ENCODE measurements around the gene LTB4R. TPM values are rescaled to one million over a fixed set of nuclear protein-coding genes. Genes with fewer than 3 reads are reported as not detected.
"Not testable (repeated sequence)": the region's sequence is repeated elsewhere in the genome, so short reads cannot be mapped to it uniquely, and the experiment has no call there.

The LTB4R gene
- total and polyA plus RNA-seq, 5 experiments from 2014 or later = 3.4 to 10.1 (median 5.9) TPM

DNA sequence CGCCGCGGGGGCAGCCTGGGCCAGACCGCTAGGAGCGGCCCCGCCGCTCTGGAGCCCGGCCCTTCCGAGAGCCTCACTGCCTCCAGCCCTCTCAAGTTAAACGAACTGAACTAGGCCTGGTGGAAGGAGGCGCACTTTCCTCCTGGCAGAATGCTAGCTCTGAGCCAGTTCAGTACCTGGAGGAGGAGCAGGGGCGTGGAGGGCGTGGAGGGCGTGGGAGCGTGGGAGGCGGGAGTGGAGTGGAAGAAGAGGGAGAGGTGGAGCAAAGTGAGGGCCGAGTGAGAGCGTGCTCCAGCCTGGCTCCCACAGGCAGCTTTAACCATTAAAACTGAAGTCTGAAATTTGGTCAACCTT lies 5.3 kb downstream of the LTB4R start:
- peaks cover 31 to 47% (median 42%) of the 10 kb centered on the region in 4 donors for H3K4me1 Mint-ChIP-seq
- no peak overlapping the region for H3K4me3 Mint-ChIP-seq
- H3K36me3 Mint-ChIP-seq = no peaks in the 10 kb centered on the region
- DNase-seq (no peak), ATAC-seq (no peak)
- no peak overlapping the region for H3K27ac Mint-ChIP-seq
- POLR2A ChIA-PET = no interaction called here
- no peaks in the 10 kb centered on the region for H3K9me3 Mint-ChIP-seq
- peaks cover 0 to 4% (median 0%) of the 10 kb centered on the region in 5 donors for H3K27me3 Mint-ChIP-seq

DNA sequence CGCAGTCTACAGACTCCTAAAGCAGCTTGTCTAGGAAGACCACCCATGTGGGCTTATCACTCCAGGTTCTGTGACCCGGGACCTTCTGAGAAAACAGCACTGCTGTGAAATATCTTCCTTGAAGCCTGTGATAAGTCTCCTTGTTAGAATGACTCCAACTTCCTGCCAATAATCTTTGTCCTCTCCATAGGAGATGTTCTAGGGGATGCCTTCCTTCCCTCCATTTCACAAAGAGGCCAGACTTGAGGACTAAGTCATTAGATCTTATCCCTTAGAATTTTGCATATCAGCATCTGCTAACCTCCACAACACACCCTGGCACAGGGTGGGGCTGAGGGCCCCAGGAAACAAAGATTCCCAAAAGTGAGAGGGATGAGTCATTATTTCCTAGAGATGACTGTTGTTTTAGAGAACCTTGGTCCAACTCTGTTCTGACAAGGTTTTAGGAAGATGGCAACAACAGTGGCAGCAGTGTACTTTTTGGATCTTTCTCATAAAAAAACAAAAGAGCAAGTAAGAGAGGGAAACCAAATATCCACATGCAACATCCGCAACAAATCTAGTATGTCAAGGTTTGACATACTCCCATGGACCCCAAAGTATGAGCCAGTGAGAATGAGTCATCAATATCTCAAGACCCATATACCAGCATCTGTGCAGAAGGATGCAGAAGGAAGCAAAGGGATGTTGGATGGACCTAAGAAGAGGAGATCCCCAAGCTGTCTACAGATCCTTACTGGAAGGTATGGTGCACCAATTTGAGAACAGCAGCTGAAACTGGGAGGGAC lies 6.0 kb downstream of the LTB4R start:
- ATAC-seq = no peak
- peak in 1 of 10 donors; percentile 22 for DNase-seq
- Mint-ChIP-seq H3K4me1 (peaks cover 25 to 40% (median 34%) of the 10 kb centered on the region in 4 donors), H3K27ac (peak overlapping the region in 2 of 10 donors; percentile 16 to 22), H3K27me3 (peaks cover 0 to 6% (median 0%) of the 10 kb centered on the region in 5 donors), H3K4me3 (no peak overlapping the region), H3K36me3 (no peaks in the 10 kb centered on the region), H3K9me3 (no peaks in the 10 kb centered on the region)
- POLR2A ChIA-PET = interaction anchor here (1.1 kb wide), 1 partner anchor 75 kb away, joined by 4 read pairs; the partner anchor contains the start of gene TINF2

DNA sequence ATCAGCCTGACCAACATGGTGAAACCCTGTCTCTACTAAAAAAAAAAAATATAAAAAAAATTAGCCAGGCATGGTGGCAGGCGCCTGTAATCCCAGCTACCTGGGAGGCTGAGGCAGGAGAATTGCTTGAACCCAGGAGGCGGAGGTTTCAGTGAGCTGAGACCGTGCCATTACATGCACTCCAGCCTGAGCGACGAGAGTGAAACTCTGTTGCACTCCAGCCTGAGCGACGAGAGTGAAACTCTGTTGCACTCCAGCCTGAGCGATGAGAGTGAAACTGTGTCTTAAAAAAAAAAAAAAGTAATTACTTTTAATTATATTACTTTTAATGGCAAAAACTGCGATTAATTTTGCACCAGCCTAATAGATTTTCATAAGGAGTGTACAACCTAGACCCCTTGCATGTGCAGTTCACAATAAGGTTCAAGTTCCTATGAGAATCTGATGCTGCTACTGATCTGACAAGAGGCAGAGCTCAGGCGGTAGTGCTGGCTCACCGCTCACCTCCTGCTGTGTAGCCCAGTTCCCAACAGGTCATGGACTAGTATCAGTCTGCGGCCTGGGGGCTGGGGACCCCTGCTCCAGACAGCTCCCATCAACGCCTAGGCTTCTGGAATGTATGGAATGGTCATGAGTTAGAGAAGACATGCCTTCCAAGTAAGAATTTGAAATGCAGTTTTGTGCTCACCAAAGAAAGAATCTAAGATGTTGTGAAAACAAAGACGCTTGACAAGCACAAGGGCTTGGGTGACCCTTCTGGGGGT lies 10.1 kb downstream of the LTB4R start:
- H3K4me1 Mint-ChIP-seq = peaks cover 0 to 10% (median 2%) of the 10 kb centered on the region in 4 donors
- POLR2A ChIA-PET = interaction anchor here (0.7 to 2.6 kb wide), 3 partner anchors 11 to 106 kb away, joined by 3 to 10 read pairs (median 3); partner anchors contain the start of genes LTB4R, LTB4R2 and MDP1
- no peaks in the 10 kb centered on the region for H3K36me3 Mint-ChIP-seq
- no peak for DNase-seq
- peak overlapping the region in 1 of 10 donors; percentile 46 for H3K27ac Mint-ChIP-seq
- ATAC-seq = no peak
- H3K9me3 Mint-ChIP-seq = no peaks in the 10 kb centered on the region
- no peak overlapping the region for H3K4me3 Mint-ChIP-seq
- peaks cover 0 to 19% (median 2%) of the 10 kb centered on the region in 5 donors for H3K27me3 Mint-ChIP-seq

DNA sequence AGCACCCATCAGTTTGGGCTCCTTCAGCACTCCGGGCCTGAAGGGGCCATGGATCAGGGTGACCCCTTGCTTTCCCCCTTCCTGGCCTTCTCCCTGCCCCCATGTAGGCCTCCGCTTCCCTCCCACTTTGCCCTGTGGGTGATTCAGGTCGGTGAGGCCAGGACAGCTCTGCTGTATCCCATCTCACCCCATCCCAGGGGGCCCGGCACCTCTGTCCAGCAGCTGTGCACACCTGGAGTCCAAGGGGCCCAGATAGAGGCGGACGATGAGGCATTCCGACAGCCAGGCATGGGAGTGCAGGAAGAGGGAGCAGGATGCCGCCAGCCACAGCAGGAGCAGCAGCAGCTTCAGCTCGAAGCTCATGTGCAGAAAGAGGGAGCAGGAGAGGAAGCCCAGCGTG lies 11.4 kb downstream of the LTB4R start:
- ATAC-seq (no peak), DNase-seq (no peak)
- no peak overlapping the region for H3K4me3 Mint-ChIP-seq
- H3K36me3 Mint-ChIP-seq = no peaks in the 10 kb centered on the region
- peaks cover 8 to 14% (median 10%) of the 10 kb centered on the region in 4 donors for H3K4me1 Mint-ChIP-seq
- POLR2A ChIA-PET = no interaction called here
- H3K27me3 Mint-ChIP-seq = peaks cover 0 to 19% (median 2%) of the 10 kb centered on the region in 5 donors
- peak overlapping the region in 3 of 10 donors; percentile 26 to 52 (median 46) for H3K27ac Mint-ChIP-seq
- no peaks in the 10 kb centered on the region for H3K9me3 Mint-ChIP-seq

DNA sequence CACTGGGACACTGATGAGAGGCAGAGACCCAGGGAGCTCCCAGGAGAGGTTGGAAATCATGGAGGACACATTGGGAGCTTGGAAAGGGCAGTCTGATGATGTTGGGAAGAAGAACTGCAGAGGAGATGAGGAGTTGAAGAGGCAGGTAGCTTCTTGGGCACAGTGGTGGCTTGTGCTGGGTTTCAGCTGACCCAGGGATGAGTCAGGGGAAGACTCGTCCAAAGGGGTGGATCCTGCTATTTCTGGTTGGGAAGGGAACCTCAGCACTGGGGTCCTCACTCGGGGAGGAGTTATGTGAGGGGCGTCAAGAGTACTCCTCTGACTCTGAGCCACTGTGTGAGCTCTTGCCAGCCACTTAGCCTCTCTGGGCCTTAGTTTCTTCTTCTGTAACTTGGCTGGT lies 12.0 kb downstream of the LTB4R start:
- ATAC-seq = no peak
- POLR2A ChIA-PET = no interaction called here
- peak overlapping the region in 1 of 10 donors; percentile 52 for H3K27ac Mint-ChIP-seq

DNA sequence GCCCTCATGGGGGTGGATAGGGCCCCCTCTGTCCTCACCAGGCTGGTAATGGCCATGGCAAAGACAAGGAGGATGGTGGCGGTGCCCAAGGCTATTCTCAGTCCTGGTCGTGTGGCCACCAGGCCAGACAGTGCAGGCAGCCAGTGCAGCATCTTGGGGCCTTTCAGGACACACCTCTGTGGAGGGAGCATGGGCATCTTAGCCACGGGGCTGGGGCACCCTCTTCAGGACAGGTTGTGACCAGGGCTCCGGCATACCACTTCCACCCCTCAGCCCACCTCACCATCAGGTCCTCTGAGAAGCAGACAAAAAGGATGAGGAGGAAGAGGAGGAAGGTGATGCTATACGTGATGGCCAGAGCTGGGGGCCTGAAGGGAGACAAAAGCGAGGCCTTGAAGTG lies 12.7 kb downstream of the LTB4R start:
- POLR2A ChIA-PET = interaction anchor here (1.3 kb wide), 1 partner anchor 13 kb away, joined by 3 read pairs; the partner anchor contains the start of gene LTB4R
- Mint-ChIP-seq H3K27me3 (peaks cover 2 to 28% (median 3%) of the 10 kb centered on the region in 5 donors), H3K9me3 (no peaks in the 10 kb centered on the region), H3K27ac (no peak overlapping the region), H3K4me3 (no peak overlapping the region), H3K4me1 (peaks cover 10 to 25% (median 16%) of the 10 kb centered on the region in 4 donors), H3K36me3 (no peaks in the 10 kb centered on the region)
- ATAC-seq (no peak), DNase-seq (no peak)

More for the DNA sequence above, 12.0 kb downstream of the LTB4R start:
- Mint-ChIP-seq H3K27me3 (peaks cover 0 to 21% (median 2%) of the 10 kb centered on the region in 5 donors), H3K4me3 (peak overlapping the region in 1 of 10 donors; percentile 55), H3K36me3 (no peaks in the 10 kb centered on the region), H3K9me3 (no peaks in the 10 kb centered on the region), H3K4me1 (peaks cover 10 to 18% (median 11%) of the 10 kb centered on the region in 4 donors)
- no peak for DNase-seq

DNA sequence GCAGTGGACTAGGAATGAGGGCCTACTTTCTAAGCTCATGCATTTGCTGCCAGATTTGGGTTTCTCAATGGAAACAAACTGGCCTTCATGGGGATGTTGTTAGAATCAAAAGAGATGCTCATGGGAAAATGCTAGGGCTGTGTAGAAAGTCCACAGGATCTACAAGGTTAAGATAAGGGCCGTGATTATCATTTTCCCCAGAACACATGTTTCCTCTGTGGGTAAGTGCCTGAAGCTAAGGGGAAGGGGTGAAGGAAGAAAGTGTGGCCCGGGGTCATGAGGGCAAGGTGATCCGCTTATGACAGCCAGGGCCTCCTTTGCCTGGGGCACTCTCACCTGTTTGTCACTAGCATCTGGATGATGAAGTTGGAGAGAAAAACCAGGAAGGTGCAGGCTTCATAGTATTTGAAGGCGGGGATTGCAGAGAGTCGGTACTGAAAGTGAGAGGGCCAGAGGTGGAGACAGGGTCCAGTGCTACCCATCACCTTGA lies 13.8 kb downstream of the LTB4R start:
- peaks cover 10 to 36% (median 19%) of the 10 kb centered on the region in 4 donors for H3K4me1 Mint-ChIP-seq
- no peak overlapping the region for H3K4me3 Mint-ChIP-seq
- peaks cover 2 to 39% (median 3%) of the 10 kb centered on the region in 5 donors for H3K27me3 Mint-ChIP-seq
- DNase-seq = no peak
- H3K9me3 Mint-ChIP-seq = no peaks in the 10 kb centered on the region
- no peak for ATAC-seq
- no peak overlapping the region for H3K27ac Mint-ChIP-seq
- POLR2A ChIA-PET = interaction anchor here (1.3 kb wide), 1 partner anchor 14 kb away, joined by 3 read pairs; the partner anchor contains the start of gene LTB4R
- no peaks in the 10 kb centered on the region for H3K36me3 Mint-ChIP-seq

DNA sequence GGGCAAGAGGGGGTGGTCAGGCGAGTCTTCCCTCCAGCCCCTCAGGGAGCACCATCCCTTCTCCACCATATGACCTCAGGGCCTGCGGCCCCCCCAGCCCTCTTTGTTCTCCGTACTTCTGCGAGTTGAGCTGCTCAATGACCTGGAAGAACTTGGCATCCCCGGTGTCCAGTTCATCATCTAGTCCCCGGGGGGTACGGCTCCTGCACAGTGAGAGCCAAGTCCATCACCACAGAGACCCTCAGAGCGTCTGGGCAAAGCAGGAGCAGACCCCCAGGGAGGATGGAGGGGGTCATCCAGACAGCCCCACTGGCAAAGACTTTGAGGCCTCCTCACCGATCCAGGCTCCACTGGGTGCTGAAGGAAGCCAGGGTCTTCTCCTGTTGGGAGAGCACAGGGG lies 14.7 kb downstream of the LTB4R start:
- H3K4me1 Mint-ChIP-seq = peaks cover 10 to 42% (median 24%) of the 10 kb centered on the region in 4 donors
- POLR2A ChIA-PET = no interaction called here

DNA sequence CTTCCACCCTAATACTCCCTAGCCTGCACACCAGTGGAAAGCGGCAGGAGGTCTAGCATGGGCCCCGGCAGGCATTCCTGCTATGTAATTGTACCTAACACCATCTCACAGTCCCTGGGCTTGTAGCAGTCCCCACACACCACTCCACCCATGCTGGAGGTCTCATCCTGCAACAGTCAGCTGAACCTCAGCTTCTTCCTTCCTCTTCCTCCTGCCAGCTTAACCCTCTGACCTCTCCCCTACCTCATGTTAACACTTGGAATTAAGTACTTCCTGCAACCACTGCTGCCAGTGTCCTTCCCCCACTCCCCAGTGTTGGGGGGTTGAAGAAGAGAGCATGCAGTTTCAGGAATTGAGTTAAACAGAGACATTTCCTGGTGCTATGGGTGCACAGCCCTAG lies 16.0 kb downstream of the LTB4R start:
- no peak for ATAC-seq
- Mint-ChIP-seq H3K9me3 (no peaks in the 10 kb centered on the region), H3K4me1 (peaks cover 18 to 54% (median 35%) of the 10 kb centered on the region in 4 donors), H3K36me3 (no peaks in the 10 kb centered on the region), H3K27ac (peak overlapping the region in 6 of 10 donors; percentile 5 to 86 (median 48)), H3K27me3 (peaks cover 8 to 55% (median 10%) of the 10 kb centered on the region in 5 donors), H3K4me3 (peak overlapping the region in 7 of 10 donors; percentile 5 to 65 (median 44))
- DNase-seq = no peak
- POLR2A ChIA-PET = interaction anchor here (2.7 kb wide), 1 partner anchor 104 kb away, joined by 9 read pairs; no protein-coding TSS in a partner anchor

More for the DNA sequence above, 14.7 kb downstream of the LTB4R start:
- ATAC-seq = no peak
- no peak overlapping the region for H3K4me3 Mint-ChIP-seq
- H3K36me3 Mint-ChIP-seq = no peaks in the 10 kb centered on the region
- peak overlapping the region in 1 of 10 donors; percentile 15 for H3K27ac Mint-ChIP-seq
- H3K9me3 Mint-ChIP-seq = no peaks in the 10 kb centered on the region
- peaks cover 5 to 47% (median 7%) of the 10 kb centered on the region in 5 donors for H3K27me3 Mint-ChIP-seq
- no peak for DNase-seq

DNA sequence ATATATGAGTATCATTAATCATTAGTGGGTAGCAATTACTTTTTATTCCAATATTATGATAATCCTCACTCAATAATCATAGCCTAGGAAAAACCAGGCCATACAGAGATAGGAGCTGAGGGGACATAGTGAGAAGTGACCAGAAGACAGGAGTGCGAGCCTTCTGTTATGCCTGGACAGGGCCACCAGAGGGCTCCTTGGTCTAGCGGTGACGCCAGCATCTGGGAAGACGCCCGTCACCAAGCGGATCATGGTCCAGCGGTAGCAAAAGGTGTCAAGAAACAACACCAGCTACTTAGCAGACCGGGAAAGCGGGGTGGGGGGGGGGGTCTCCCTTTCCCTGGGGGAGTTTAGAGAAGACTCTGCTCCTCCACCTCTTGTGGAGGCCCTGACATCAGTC lies 16.6 kb downstream of the LTB4R start:
- H3K36me3 Mint-ChIP-seq, H3K27ac Mint-ChIP-seq, ATAC-seq, H3K4me3 Mint-ChIP-seq, DNase-seq, H3K9me3 Mint-ChIP-seq: not testable (repeated sequence)
- Mint-ChIP-seq H3K27me3 (peaks cover 11 to 54% (median 13%) of the 10 kb centered on the region in 5 donors), H3K4me1 (peaks cover 19 to 58% (median 40%) of the 10 kb centered on the region in 4 donors)
- POLR2A ChIA-PET = interaction anchor here (2.7 kb wide), 1 partner anchor 103 kb away, joined by 9 read pairs; no protein-coding TSS in a partner anchor

DNA sequence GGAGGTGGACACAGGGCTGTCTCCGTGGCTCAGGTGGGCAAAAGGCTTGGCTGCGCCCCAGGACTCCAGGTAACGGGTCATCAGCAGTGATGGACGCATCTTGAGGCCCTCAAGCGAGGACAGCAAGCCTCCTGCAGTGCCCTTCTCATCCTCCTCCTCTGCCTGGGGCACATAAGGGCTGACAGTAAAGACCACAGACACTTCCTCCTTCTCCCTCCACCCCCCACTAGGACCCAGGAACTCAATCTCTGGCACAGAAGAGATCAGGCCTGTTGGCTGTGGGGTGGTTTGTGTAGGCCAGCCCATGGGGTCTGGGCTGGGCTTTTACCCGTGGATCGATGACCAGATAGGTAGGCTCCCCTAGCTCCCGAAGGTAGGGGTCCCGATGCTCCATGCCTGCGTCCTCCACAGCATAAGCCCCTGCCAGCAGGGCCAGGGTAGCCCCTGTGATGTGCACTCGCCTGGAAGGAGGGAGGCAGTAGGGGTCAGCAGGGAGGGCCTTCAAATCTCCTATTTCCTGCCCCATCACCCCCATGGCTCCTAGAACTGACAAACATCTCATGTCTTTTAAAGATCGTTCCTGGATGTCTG lies 17.9 kb downstream of the LTB4R start:
- H3K27ac Mint-ChIP-seq = peak overlapping the region in 2 of 10 donors; percentile 54 to 87
- no peak for DNase-seq
- POLR2A ChIA-PET = interaction anchor here (0.6 to 2.7 kb wide), 5 partner anchors 19 to 112 kb away, joined by 3 to 9 read pairs (median 4); partner anchors contain the start of genes CBLN3, KHNYN, LTB4R and LTB4R2
- peaks cover 11 to 47% (median 14%) of the 10 kb centered on the region in 5 donors for H3K27me3 Mint-ChIP-seq
- no peaks in the 10 kb centered on the region for H3K9me3 Mint-ChIP-seq
- H3K36me3 Mint-ChIP-seq = no peaks in the 10 kb centered on the region
- peaks cover 19 to 71% (median 46%) of the 10 kb centered on the region in 4 donors for H3K4me1 Mint-ChIP-seq
- ATAC-seq = no peak
- H3K4me3 Mint-ChIP-seq = peak overlapping the region in 4 of 10 donors; percentile 15 to 77 (median 36)

DNA sequence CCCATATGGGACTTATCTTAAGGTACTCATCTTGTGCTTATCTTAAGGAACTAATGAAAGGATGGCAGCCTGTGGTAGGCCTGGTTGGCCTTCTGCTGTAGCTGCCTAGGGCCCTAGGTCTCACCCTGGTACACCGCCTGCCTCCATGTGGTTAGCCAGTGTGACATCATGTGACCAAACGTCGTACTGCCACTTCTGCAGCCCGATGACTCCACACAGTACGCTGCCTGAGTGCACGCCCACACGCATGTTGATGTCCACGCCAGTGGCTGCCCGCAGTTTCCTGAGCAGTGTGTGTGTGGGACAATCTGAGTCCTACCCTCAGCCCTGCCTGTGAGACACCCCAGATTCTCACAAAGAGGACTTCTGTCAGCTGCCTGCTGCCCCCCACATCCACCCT lies 18.4 kb downstream of the LTB4R start:
- Mint-ChIP-seq H3K9me3 (no peaks in the 10 kb centered on the region), H3K27ac (peak overlapping the region in 2 of 10 donors; percentile 54 to 87), H3K27me3 (peaks cover 10 to 49% (median 15%) of the 10 kb centered on the region in 5 donors), H3K36me3 (no peaks in the 10 kb centered on the region), H3K4me1 (peaks cover 19 to 73% (median 51%) of the 10 kb centered on the region in 4 donors), H3K4me3 (peak overlapping the region in 4 of 10 donors; percentile 15 to 77 (median 36))
- DNase-seq (peak in 2 of 10 donors; percentile 43 to 75), ATAC-seq (no peak)
- POLR2A ChIA-PET = interaction anchor here (1.9 to 2.7 kb wide), 2 partner anchors 19 to 101 kb away, joined by 7 to 9 read pairs; partner anchors contain the start of genes LTB4R and LTB4R2

Measured in naive thymus-derived CD8-positive, alpha-beta T cell (primary cell).